Choroid plexus epithelial cell (primary cell): ENCODE data around the gene NLRP5.

Experiments used
- DNase-seq: peaks from one replicate; pipeline ENCODE4 v3.0.0-alpha.2; 2010; ENCODE audit warnings: low read depth
- H3K4me3 ChIP-seq: 2 replicates; pipeline ENCODE4 v1.5.1; 2011; ENCODE audit warnings: low read depth, mild to moderate bottlenecking, control low read depth, low read length, moderate library complexity
- TF ChIP-seq, protein P1 (sequence below): conservative IDR thresholded peaks from 2 replicates; pipeline ENCODE4 v1.5.1; 2011; ENCODE audit warnings: low read depth, mild to moderate bottlenecking, control low read depth, inconsistent platforms, low read length, moderate library complexity

NLRP5 gene

DNA sequence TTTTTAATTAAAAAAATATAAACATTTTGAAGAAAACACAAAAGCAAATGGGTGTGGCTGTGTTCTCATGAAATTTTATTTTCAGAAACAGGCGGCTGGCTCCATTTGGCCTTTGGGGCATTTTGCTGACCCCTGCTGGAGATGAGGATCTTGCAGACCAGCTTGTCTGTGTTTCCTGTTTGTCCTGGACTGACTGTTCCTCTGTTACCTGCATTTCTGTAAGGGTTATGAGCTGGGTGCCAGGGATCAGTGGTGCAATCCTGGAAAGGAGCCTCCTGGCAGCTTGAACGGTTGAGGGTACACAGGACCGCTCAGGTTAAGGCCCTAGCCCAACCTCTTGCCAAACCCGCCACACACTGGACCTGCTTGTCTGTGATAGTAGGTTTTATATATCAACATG, 84.6 kb downstream of the NLRP5 start:
- TF ChIP-seq, protein P1, sequence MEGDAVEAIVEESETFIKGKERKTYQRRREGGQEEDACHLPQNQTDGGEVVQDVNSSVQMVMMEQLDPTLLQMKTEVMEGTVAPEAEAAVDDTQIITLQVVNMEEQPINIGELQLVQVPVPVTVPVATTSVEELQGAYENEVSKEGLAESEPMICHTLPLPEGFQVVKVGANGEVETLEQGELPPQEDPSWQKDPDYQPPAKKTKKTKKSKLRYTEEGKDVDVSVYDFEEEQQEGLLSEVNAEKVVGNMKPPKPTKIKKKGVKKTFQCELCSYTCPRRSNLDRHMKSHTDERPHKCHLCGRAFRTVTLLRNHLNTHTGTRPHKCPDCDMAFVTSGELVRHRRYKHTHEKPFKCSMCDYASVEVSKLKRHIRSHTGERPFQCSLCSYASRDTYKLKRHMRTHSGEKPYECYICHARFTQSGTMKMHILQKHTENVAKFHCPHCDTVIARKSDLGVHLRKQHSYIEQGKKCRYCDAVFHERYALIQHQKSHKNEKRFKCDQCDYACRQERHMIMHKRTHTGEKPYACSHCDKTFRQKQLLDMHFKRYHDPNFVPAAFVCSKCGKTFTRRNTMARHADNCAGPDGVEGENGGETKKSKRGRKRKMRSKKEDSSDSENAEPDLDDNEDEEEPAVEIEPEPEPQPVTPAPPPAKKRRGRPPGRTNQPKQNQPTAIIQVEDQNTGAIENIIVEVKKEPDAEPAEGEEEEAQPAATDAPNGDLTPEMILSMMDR, result peak; percentile 31
- no peak overlapping the region for H3K4me3 ChIP-seq
- DNase-seq, result no peak

- peak; percentile 77 for DNase-seq
Observed at GRCh38 chr19:56076498-56076897, 89.9 kb downstream of the NLRP5 start.

DNA sequence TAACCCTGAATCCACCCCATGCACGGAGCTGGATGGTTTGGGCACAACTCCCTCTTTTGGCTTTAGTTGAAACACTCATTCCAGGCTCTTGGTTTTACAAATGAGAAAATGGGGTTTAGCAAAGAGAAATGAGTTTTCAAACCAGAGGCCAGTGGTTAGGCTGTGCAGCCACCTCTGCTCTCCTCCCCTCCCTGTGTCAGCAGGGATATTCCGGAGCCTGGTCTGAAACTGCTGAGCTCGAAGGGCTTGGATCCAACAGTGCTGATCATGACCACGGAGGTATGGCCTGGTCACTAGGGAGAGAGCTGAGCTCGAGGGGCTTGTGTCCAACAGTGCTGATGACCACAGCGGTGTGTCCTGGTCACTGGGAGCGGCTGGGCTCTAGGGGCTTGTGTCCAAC, 93.0 kb downstream of the NLRP5 start:
- DNase-seq, result no peak
- TF ChIP-seq, protein P1, result no peak
- H3K4me3 ChIP-seq, result no peak overlapping the region

More at GRCh38 chr19:56076498-56076897, 89.9 kb downstream of the NLRP5 start:
- H3K4me3 ChIP-seq, result no peak overlapping the region
- TF ChIP-seq, protein P1, result peak; percentile 93

DNA sequence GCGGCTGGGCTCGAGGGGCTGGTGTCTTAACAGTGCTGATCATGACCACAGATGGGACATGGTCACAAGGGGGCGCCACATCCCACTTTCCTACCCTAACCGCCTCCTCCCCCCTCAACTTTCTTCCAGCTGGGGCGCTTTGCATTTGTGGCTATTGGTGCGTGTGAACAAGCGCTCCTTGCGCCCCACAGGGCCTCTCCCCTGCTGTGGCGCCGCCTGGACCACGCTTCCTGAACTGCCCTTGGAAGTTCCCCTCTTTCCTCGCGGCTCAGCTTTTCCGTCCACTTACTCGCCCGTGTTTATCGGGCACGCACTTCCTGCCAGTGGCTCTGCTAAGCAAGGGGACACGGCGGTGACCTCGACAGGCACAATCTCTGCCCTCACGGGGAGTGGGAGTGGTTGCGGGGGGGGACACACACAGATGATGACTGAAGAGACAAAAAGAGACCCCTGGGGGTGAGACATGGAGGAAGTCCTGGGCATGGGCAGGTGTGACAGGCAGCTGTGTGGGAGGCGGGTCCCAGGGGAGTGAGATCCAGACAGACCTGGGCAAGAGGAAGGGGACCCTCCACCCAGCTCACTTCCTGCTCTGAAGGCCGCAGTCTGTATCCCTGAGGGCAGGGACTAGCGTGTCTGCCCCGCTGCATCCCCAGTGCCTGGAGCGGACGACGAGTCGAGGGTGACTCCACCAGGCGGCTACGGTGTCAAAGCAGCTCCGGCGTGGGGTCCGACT, 94.3 kb downstream of the NLRP5 start:
- H3K4me3 ChIP-seq, result peak overlapping the region; percentile 50
- DNase-seq, result peak; percentile 92
- TF ChIP-seq, protein P1, result peak; percentile 76

DNA sequence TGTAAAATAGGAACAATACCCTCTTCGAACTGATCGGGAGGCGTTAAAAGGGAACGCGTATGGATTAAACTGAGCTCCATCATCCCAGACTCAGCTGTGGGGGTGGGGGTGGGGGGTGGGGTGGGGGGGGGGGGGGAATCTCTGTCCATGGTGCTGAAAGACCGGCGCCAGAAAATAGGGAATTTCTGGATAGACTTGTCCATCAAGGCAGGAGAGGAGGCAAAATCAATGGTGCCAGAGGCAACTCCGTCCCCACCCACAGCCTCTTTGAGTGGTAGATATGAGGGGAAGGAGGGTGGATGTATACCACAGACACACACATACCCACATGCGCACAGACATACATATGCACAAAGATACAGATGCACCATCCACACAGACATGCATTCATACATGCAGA, 97.1 kb downstream of the NLRP5 start:
- no peak for DNase-seq
- TF ChIP-seq, protein P1, result no peak
- H3K4me3 ChIP-seq, result no peak overlapping the region

DNA sequence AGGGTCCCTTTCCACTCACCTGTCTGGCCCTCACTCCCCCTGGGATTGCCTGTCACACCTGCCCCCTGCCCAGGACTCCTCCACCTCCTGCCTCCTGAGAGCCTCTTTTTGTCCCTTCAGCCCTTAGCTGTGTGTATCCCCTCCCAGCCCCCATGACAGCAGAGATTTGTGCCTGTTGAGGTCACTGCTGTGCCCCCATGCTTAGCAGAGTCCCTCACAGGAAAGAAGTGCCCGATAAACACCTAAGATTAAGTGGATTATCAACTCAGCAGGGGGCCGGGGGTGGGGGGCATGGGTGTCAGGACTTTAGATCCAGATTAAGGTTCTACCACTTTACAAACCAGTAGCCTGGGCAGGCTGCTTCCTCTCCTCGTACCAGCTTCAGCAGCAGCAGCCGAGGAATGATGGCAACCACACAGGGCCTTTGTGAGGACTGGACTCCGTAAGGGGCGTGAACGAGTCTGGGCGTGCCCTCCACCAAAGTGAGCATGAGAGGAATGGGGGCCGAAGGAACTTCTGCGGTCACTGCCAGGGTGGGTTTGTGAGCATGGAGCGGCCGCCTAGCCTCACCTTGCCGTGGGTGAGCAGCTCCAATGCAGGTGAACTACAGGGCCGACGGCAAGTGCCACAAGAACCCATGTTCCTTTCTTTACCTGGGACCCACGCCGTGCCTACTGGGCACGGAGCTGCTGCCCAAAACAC, 98.4 kb downstream of the NLRP5 start:
- no peak overlapping the region for H3K4me3 ChIP-seq
- TF ChIP-seq, protein P1, result no peak
- no peak for DNase-seq
